HG02763 (cell line): ENCODE data around the gene TMEM89.

Experiments
- ATAC-seq: cut with Tn5 transposase; IDR thresholded peaks from one replicate; pipeline ENCODE4 v1.9.1; 2021; ENCODE audit warnings: mild to moderate bottlenecking, moderate library complexity; ENCODE audit not compliant: unreplicated experiment

Gene TMEM89

GRCh38 chr3:48591886-48592518 is 29.6 kb downstream of the TMEM89 start:
- ATAC-seq = no peak

- no peak for ATAC-seq
Observed at GRCh38 chr3:48591436-48591835, 30.1 kb downstream of the TMEM89 start.

- ATAC-seq = no peak
Observed at GRCh38 chr3:48588230-48588629, 33.3 kb downstream of the TMEM89 start.

GRCh38 chr3:48587686-48588085 is 33.9 kb downstream of the TMEM89 start:
- no peak for ATAC-seq

GRCh38 chr3:48585411-48585810 is 36.2 kb downstream of the TMEM89 start:
- no peak for ATAC-seq

GRCh38 chr3:48584836-48585235 is 36.7 kb downstream of the TMEM89 start:
- ATAC-seq = no peak

- ATAC-seq = no peak
Observed at GRCh38 chr3:48581621-48582481, 39.7 kb downstream of the TMEM89 start.

- no peak for ATAC-seq
Observed at GRCh38 chr3:48576647-48577046, 44.9 kb downstream of the TMEM89 start.

GRCh38 chr3:48575366-48575765 is 46.2 kb downstream of the TMEM89 start:
- no peak for ATAC-seq

GRCh38 chr3:48573973-48574585 is 47.5 kb downstream of the TMEM89 start:
- ATAC-seq = no peak

GRCh38 chr3:48572517-48572916 is 49.1 kb downstream of the TMEM89 start:
- ATAC-seq = no peak

- ATAC-seq = no peak
Observed at GRCh38 chr3:48571938-48572337, 49.6 kb downstream of the TMEM89 start.
